H7 (cell line): ENCODE data around the gene PRKCA. TPM values are rescaled to one million over a fixed set of nuclear protein-coding genes. Genes with fewer than 3 reads are reported as not detected.
"Not testable (repeated sequence)": the region's sequence is repeated elsewhere in the genome, so short reads cannot be mapped to it uniquely, and the experiment has no call there.

Experiments used
- DNase-seq: peaks from one replicate; pipeline ENCODE4 v3.0.0; 2012
- H3K27me3 ChIP-seq: 2 replicates; pipeline ENCODE4 v1.6.0; 2011; ENCODE audit warnings: mild to moderate bottlenecking, low read length; ENCODE audit not compliant: control insufficient read depth, insufficient read depth
- H3K36me3 ChIP-seq: replicated peaks from 2 replicates; pipeline ENCODE4 v1.5.1; 2011; ENCODE audit warnings: low read length; ENCODE audit not compliant: control insufficient read depth, insufficient read depth
- H3K4me3 ChIP-seq: 2 replicates; pipeline ENCODE4 v1.5.1; 2011; ENCODE audit warnings: low read depth, mild to moderate bottlenecking, control low read depth, low read length, moderate library complexity; ENCODE audit not compliant: insufficient read depth
- total RNA-seq: library from RNA; depleted of rRNA; stranded (reverse); fragments of >200 nt; shearing (Covaris generic); gene quantifications from 2 replicates; pipeline ENCODE4 v1.2.3, GENCODE V29; 2014

The PRKCA gene
- total RNA-seq, 1 experiment from 2014 or later, result 10.0 TPM

- no peaks in the 10 kb centered on the region for H3K27me3 ChIP-seq
- H3K36me3 ChIP-seq, result no peaks in the 10 kb centered on the region
- no peak for DNase-seq
- H3K4me3 ChIP-seq, result no peak overlapping the region
Observed at GRCh38 chr17:66326476-66327047, 24.1 kb downstream of the PRKCA start.

- Histone ChIP-seq H3K4me3 (no peak overlapping the region), H3K27me3 (no peaks in the 10 kb centered on the region), H3K36me3 (no peaks in the 10 kb centered on the region)
- DNase-seq, result no peak
Observed at GRCh38 chr17:66330646-66331037, 28.2 kb downstream of the PRKCA start.

- no peak overlapping the region for H3K4me3 ChIP-seq
- DNase-seq, result no peak
- no peaks in the 10 kb centered on the region for H3K36me3 ChIP-seq
- H3K27me3 ChIP-seq, result no peaks in the 10 kb centered on the region
Observed at GRCh38 chr17:66331038-66331816, 28.8 kb downstream of the PRKCA start.

GRCh38 chr17:66335797-66336196 is 33.4 kb downstream of the PRKCA start:
- no peaks in the 10 kb centered on the region for H3K27me3 ChIP-seq
- no peak overlapping the region for H3K4me3 ChIP-seq
- no peak for DNase-seq
- H3K36me3 ChIP-seq, result no peaks in the 10 kb centered on the region

- DNase-seq, result no peak
- Histone ChIP-seq H3K36me3 (no peaks in the 10 kb centered on the region), H3K27me3 (no peaks in the 10 kb centered on the region), H3K4me3 (no peak overlapping the region)
Observed at GRCh38 chr17:66337268-66337667, 34.9 kb downstream of the PRKCA start.

GRCh38 chr17:66337866-66338485 is 35.6 kb downstream of the PRKCA start:
- DNase-seq, result no peak
- Histone ChIP-seq H3K27me3 (no peaks in the 10 kb centered on the region), H3K36me3 (no peaks in the 10 kb centered on the region), H3K4me3 (no peak overlapping the region)

- H3K4me3 ChIP-seq, result no peak overlapping the region
- no peaks in the 10 kb centered on the region for H3K27me3 ChIP-seq
- no peak for DNase-seq
- no peaks in the 10 kb centered on the region for H3K36me3 ChIP-seq
Observed at GRCh38 chr17:66338937-66339336, 36.5 kb downstream of the PRKCA start.

- no peak for DNase-seq
- no peaks in the 10 kb centered on the region for H3K27me3 ChIP-seq
- no peaks in the 10 kb centered on the region for H3K36me3 ChIP-seq
- H3K4me3 ChIP-seq, result no peak overlapping the region
Observed at GRCh38 chr17:66339561-66339960, 37.1 kb downstream of the PRKCA start.

GRCh38 chr17:66340720-66341119 is 38.3 kb downstream of the PRKCA start:
- Histone ChIP-seq H3K36me3 (no peaks in the 10 kb centered on the region), H3K4me3 (no peak overlapping the region), H3K27me3 (no peaks in the 10 kb centered on the region)
- no peak for DNase-seq

GRCh38 chr17:66341462-66341861 is 39.0 kb downstream of the PRKCA start:
- Histone ChIP-seq H3K36me3 (no peaks in the 10 kb centered on the region), H3K27me3 (no peaks in the 10 kb centered on the region), H3K4me3 (no peak overlapping the region)
- no peak for DNase-seq

GRCh38 chr17:66342263-66342662 is 39.9 kb downstream of the PRKCA start:
- not testable (repeated sequence) for DNase-seq, H3K27me3 ChIP-seq, H3K36me3 ChIP-seq, H3K4me3 ChIP-seq

GRCh38 chr17:66343531-66344078 is 41.2 kb downstream of the PRKCA start:
- no peak overlapping the region for H3K4me3 ChIP-seq
- no peaks in the 10 kb centered on the region for H3K36me3 ChIP-seq
- no peaks in the 10 kb centered on the region for H3K27me3 ChIP-seq

GRCh38 chr17:66344473-66344872 is 42.1 kb downstream of the PRKCA start:
- no peak overlapping the region for H3K4me3 ChIP-seq
- no peak for DNase-seq
- H3K36me3 ChIP-seq, result no peaks in the 10 kb centered on the region
- H3K27me3 ChIP-seq, result no peaks in the 10 kb centered on the region

More at GRCh38 chr17:66343531-66344078, 41.2 kb downstream of the PRKCA start:
- no peak for DNase-seq

- Histone ChIP-seq H3K36me3 (no peaks in the 10 kb centered on the region), H3K4me3 (no peak overlapping the region), H3K27me3 (no peaks in the 10 kb centered on the region)
- DNase-seq, result no peak
Observed at GRCh38 chr17:66345264-66345663, 42.9 kb downstream of the PRKCA start.
